ENCODE results near the gene MACC1.
"Not testable (repeated sequence)": the region's sequence is repeated elsewhere in the genome, so short reads cannot be mapped to it uniquely, and the experiment has no call there.

Gene MACC1

DNA sequence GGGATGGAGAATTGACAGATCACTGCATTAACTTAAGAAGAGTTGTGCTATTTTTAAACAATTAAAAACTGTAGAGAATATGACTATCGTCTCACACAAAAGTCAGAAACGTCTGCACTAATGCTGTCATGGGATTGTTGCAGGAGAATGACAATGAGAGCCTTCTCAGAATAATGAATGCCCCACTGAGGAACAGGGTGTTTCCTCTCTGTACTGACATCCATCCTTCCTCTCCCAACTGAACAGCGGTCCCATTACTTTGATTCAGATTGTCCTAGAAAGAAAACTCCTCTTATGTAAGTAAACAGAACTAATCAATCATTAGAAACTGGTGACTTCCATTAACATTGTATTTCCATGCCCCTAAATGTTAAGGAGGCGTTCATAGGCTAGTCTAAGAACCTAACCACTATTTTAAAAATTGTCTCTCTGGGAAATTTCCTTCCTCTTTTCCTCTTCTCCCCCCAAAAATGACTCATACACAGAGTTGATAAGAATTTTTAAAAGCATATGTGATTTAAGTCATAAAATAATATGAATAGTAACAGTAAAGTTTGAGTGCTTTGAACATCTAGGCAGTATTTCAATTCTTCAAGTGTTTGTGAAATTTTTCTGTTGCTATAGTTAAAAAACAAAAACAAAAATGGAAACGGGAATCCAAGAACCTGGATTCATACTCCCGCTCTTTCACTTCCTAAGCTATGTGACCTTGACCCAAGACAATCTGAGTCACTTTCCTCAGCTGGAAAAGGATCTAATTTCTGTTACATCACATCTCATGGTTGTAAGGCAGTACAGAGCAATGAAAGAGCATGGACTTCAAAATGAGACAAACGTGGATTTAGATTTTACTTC lies 12.7 kb upstream of the MACC1 start:
- no peak for DNase-seq

DNA sequence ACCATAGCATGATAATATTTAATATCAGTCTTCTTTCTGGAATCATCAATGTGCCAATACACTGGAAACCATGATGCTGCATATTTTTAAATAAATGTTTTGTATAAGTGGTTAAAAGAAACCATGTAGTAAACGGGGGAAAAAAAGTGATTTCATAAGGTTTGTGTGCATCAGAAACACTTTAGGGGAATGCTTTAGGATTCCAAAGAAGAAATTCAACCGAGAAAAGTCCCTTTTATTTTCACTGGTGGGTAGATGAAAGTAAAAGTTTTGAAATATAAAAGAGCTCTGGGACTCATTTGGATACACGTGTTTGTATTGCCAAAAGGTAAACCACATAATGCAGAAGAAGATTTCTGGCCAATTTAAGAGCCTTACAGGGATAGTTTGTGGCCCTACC lies 11.9 kb upstream of the MACC1 start:
- DNase-seq: no peak

DNA sequence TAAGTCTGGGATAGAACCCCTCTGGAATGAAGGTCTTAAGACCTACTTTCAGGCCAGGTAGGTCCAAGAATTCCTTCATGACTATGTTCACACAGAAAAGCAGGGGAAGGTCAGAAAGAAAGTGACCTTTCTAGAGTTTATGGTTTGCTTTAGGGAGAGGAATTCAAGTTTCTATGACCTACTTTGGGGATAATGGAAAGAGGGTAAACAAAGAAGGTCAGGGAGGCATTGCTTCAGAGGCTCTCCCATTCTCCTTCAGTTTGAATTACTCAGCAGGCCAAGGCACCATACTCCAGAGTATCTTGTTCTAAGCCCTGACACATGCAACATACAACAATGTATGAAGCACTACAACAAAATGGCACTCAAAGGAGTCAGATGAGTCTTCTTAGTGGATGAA lies 11.5 kb upstream of the MACC1 start:
- DNase-seq: no peak

DNA sequence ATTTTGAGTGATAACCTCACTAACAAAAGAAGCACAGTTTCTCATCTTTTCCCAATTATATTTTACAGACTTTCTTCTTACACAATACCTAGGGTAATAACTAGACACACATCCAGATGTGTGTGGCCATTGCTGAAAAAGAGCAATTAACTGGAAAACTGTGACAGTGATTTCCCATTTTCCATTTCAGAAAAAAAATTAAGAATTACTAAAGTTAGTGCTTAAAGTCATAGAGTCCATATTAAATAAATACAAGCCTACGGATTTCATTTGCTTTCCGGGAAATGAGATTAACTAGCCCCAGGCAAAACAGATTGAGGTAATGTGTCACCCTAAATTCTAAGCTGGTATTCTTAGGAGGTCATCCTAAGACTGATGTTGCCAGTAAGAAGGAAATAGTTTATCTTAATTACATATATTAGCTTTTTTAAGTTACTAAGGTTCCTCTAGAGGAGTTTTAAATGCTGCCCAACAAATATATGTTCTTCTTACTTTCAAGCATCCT lies 10.2 kb upstream of the MACC1 start:
- no peak for DNase-seq

DNA sequence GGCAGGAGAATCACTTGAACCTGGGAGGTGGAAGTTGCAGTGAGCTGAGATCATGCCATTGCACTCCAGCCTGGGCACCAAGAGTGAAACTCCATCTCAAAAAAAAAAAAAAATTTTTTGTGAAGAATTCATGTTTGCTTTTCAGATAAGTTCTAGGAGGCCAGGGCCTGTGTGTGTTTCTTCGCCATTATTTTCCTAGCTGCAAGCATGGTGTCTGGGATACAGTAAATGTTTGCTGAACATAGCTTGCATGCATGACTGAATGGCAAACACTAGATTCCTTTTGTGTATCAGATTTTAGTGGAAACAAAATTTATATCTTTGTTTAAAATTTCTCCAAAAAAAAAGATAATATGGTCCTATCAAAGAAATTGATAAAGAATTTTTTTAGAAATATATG lies 9.7 kb upstream of the MACC1 start:
- no peak for DNase-seq

DNA sequence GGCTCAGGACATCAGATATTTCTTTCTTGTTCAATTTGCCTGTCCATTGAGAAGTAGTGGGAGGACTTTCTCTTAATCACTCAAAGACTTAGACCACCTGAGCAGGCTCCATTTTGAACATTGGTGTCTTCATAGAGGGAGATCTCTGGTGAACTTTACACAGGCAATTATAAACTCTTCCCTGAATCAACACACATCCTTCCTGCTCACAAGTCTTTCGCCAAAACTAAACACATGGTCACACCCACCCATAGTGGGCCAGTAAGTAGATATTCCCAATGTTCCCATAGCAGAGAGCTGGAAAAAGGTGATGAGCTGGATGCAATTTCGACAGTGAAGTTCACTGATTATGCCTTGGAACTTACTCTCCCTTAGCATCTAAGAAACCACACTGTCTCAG lies 8.2 kb upstream of the MACC1 start:
- no peak for DNase-seq

DNA sequence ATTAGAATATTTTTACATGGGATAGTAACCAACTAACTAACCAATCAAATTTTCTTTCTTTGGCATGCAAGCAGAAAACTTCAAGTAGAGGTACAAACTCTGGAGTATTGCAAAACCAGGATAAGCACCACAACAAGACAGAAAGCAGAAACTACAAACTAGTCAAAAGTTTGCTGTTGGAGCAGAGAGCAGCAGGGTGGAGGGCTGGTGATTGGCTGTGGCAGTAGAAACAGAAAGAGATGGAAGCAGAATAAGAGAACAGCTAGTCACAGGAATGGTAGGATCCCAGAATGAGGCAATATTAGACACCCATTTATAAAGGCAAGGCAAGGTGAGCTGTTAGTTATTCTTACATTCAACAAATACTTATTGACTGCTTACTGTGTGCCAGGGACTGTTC lies 6.8 kb upstream of the MACC1 start:
- DNase-seq: no peak

DNA sequence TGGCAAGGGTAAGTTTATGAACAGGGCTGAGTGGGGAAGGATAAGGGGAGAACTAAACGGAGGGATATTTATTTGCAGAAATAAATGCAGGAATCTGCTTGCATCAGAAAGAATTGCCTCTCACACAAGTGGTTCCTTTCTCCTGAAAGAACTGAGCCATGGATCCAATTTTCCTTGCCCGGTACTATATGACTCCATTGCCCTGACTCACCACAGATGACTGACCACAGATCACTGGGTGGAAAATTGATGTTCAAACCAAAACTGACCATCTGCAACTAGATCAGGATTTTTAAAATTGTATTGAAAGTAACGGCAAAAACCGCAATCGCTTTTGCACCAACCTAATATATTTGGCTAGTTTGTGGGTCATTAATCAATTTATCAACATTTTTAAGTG lies 6.2 kb upstream of the MACC1 start:
- DNase-seq: no peak

DNA sequence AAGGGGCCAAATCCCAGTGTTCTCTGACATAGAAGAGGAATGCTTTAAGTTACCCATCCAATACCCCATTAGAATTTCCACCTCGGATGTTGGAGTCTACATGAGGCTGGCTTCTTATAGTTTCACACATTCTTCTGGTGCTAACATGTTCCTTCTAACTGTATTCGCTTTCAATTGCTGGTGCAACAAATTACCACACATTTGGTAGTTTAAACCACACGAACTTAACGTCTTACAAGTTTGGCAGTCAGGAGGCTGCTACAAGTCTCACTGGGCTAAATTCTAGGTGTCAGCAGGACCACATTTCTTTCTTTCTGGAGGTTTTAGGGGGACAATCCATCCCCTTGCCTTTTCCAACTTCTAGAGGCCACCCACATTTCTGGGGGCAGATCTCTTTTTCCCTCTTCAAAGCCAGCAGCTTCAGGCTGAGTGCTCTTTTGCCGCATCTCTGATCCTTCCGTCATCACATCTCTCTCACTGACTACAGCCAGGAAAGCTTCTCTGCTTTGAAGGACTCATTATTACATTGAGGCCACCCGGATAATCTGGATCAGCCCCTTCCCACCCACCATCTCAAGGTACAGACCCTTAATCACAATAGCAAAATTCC lies 5.1 kb upstream of the MACC1 start:
- no peak for DNase-seq

DNA sequence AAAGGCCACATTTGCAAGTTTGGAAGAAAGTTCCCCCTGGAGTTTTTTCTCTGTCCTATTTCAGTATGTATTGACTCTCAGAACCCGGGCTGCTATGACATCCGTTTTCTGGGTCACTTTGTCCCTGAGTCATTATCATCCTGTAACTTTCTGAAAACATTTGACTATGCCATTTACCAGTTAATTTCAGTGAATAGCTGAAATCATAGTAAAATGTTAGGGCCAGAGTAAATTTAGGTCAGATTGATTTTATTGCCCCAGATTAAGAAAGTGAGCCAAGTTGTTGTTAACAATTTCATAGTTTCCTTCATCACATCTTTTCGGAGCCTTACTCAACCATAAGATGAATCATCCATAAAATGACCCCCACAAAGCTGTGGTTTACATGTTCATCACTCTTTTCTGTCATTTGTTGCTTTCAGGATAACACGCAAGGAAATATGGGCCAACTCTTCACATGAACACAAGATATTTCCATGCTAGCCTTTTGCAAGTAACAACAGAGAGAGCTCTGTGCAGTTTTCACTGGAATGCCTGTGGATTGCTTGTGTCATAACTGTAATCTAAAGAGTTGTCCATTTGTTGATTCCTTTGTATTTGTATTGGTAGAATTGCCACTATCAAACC lies 3.9 kb upstream of the MACC1 start:
- no peak for DNase-seq

DNA sequence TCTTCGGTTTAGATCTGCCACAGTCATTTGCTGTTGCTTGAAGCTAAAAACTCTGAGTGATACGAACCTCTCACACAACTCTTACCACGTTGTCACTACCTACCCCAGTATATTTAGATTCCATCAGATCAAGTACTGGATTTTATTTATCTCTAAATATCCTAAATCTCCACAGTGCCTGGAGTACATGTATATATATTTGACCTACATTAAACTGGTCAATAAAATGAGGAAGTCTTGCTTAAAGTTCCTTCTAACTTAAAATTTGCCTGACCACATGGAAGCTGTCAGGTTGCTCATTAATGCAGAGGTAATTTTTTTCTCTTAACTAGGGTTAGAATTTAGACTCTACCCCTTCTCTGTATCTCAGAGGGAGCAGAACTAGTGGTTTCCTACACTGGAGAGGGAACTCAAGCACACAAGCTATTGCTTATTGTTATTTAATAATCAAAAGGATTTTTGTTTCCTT lies 3.1 kb upstream of the MACC1 start:
- DNase-seq: no peak

DNA sequence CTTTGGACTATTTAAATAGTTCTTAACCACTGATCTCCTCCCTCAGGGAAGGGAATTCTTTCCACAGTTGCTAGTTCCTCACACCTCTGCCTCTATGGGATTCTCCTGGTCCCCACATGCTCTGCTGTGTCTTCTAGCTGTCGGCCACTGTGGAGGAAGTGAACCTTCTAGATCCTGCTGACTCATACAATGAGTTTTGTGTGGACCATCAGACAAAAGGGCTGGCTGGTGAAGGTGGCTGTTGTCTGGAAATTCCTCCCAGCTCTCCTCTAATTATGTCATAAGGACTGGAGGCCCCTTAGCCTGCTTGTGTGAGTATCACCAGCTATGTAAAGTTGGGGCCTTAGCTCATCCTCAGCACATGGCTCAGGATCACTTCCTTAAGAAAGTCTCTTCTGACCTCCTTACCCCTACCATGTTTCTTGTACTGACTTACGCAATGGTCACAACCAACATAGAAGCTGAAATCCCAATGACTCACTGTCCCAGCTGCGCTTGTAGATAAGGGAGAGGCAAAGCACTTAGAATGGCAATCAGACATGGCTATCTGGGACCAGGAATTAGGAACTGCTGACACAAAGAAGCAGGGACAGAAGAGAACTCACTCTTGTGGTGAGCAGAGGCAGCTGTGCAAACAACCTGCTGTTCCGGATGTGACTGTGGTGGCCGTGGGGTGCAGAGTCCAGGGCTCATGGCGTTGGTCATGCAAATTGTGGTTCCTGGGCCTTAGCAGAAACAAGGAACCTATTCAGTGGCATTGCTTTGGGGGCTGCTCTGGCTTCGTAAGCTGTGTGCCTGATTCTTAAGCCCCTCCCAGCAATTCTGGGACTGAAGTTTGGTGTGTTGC lies 2.5 kb upstream of the MACC1 start:
- no peak for DNase-seq

DNA sequence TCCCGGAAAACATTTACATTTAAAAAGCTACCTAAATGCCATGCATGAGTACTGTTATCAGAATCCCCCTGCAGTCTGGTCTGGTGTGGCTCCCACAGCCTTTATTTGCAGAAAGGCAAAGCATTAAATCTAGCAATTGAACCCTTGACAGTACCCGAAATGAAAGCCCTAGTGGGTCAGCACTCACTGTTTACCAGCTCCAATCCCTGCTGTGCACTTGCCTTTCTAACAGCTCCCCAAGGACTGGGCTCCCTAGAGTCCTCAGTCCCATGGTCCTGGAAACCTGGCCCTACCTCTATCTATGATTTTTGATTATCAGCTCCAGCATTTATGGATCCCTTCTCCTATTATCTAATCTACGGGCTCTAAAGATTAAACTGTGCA lies 1.9 kb upstream of the MACC1 start:
- DNase-seq: no peak

DNA sequence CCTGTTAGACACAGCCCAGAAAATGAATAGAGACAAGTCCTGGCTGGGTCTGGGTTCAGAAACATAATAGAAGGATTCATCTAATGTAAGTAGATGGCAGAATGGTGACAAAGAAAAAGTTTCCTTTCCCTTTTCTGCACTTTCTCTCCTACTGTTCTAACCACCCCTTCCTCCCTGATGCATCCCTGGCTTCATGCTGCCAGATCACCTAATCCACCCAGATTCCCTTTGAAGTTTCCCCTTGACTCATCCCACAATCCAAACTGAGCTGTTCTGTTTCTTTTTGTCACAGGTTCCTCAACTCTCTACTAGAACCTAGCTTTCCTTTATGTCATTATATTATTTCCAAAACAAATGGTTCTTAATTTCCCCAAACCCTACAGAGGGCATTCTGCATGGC lies 1.1 kb upstream of the MACC1 start:
- no peak for DNase-seq

DNA sequence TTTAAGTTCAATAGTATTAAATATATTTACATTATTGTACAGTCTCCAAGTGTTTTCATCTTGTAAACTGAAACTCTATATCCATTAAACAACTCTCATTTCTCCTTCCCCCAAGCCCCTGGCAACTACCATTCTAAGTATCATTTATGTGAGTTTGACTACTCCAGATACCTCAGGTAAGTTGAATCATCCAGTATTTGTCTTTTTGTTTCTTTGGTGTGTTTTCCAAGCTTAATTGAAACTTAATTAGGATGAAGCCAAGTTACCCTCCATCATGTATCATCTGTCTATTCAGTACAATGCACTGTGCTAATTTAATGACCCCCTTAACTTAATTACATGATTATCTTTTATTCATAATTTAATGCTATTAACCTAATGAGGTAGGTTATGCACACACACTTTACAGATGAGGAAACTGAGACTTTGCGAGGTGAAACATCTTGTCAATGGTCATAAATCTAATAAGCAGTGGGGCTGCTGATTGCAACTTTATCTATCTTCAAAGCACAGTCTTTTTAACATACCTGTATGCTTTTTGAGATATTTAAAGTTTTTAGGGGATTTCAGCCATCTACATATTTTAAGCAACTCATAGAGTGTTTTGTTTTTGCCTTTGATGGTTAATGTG lies 663 bp downstream of the MACC1 start:
- DNase-seq: no peak

DNA sequence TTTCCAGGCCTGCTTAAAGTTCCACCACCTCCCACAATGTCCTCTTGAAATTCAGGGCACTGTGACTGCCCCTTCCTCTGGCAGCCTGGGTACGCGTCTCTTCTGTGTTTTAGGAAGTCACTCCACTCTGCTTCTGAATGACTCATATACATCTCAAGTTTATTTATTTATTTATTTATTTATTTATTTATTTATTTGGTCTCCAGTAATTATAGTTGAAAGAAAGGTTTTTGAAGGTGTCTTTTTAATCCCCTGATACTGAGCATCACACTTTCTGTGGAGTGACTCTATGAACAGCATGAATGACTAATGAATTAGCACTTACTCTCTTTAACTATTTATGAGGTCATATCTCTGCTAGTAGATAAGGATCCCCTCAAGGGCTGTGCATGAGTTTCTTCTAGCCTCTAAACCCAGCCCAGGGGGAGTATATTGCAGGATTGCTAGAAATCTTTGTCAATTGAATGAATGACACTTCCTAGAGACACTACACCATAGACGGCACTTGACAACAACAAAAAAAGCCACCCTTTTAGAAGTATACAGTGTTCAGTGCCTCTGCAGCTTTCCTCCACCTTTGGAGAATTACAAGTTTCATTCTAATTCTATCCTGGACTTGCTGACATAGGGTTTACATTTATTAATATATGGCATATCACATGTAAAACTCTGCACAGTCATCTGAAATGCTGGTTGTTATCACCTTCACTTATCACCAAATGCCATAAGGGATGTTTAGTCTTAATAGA lies 2.1 kb downstream of the MACC1 start:
- DNase-seq: no peak

DNA sequence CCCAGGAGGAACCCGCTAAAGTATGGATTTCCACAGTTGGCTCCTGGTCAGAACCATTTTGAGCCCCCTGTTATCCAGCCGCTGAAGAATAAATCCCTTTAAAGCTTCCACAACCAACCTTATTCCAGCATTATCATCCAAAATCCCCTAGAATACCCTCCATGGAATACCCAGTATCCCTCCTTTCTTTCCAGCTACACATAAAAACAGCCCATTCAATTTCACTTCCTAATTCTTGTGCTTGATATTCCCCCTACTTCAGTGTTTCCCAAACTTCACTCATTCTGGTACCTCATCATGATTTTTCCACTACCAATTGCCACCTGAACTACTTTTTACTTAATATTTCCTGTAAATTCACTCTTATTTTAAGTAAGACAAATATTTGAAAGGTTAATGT lies 3.1 kb downstream of the MACC1 start:
- no peak for DNase-seq

DNA sequence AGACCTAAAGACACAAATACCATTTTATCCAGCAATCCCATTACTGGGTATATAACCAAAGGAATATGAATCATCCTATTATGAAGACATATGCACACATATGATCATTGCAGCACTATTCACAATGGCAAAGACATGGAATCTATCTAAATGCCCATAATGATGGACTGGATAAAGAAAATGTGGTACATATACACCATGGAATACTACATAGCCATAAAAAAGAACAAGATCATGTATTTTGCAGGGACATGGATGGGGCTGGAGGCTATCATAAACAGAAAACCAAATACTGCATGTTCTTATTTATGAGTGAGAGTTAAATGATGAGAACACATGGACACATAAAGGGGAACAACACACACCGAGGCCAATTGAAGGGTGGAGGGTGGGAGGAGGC lies 3.8 kb downstream of the MACC1 start:
- no peak for DNase-seq

DNA sequence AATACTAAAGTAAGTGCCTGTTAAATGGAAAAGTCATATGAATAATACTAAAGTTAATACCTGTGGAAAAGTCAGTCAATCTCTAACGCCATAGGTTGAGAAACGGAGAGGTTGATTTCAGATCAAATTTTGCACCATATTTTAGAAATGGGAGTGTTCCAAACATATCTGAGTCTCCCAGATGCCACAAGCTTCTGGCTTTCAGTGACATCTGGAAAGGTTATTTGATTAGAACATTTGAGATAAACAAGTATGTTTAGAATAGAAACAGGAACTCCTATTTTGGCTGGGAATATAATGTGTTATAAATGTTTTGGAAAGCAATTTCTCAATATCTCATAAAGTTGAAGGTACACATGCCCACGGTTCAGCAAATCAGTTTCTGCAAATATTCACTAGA lies 5.8 kb downstream of the MACC1 start:
- no peak for DNase-seq

DNA sequence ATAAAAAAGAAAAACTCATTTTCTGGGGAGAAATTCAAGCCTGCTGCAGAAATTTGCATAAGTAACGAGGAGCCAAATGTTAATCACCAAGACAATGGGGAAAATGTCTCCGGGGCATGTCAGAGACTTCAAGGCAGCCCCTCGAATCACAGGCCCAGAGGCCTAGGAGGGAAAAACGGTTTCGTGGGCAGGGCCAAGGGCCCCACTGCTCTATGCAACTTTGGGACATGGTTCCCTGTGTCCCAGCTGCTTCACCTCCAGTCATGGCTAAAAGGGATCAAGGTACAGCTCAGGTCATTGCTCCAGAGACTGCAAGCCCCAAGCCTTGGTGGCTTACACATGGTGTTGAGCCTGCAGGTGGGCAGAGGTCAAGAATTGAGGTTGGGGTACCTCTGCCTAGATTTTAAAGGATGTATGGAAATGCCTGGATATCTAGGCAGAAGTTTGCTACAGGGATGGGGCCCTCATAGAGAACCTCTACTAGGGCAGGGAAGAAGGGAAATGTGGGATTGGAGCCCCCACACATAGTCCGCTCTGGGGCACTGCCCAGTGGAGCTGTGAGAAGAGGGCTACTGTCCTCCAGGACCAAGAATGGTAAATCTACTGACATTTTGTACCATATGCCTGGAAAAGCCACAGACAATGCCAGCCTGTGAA lies 8.4 kb downstream of the MACC1 start:
- DNase-seq: no peak

DNA sequence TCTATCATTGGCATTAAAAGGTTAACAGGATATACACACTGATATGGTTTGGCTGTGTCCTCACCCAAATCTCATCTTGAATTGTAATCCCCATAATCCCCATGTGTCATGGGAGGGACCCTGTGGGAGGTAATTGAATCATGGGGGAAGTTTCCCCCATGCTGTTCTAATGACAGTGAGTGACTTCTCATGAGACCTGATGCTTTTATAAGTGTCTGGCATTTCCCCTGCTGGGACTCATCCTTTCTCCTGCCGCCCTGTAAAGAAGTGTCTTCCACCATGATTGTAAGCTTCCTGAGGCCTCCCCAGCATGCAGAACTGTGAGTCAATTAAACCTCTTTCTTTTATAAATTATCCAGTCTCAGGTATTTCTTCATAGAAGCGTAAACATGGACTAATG lies 9.4 kb downstream of the MACC1 start:
- DNase-seq: not testable (repeated sequence)
